Liver (tissue), 3 donors: ENCODE measurements around the gene CTU2.

Source experiments
- CTCF ChIP-seq: fragments of 150-350 bp; IDR thresholded peaks from 2 replicates; pipeline ENCODE4 v1.5.1; 2017; ENCODE audit warnings: improper control_type of control experiment, low read depth, low read length; ENCODE audit not compliant: missing input control
- MAX ChIP-seq: IDR thresholded peaks from 2 replicates; pipeline ENCODE4 v1.6.1; 2016; ENCODE audit warnings: antibody characterized with exemption
- RAD21 ChIP-seq, 2 donors: IDR thresholded peaks; 2 replicates each; pipeline ENCODE4 v1.6.1; 2016; ENCODE audit warnings: antibody characterized with exemption in 2 of 2, mild to moderate bottlenecking in 2 of 2
- REST ChIP-seq: IDR thresholded peaks from 2 replicates; pipeline ENCODE4 v1.6.1; 2016; ENCODE audit warnings: antibody characterized with exemption, mild to moderate bottlenecking
- ZBTB33 ChIP-seq: IDR thresholded peaks from 2 replicates; pipeline ENCODE4 v1.6.1; 2016; ENCODE audit warnings: antibody characterized with exemption
- donor health status: healthy.
- donor health status: healthy.

GRCh38 chr16:88720396-88720970 is 14.2 kb downstream of the CTU2 start:
- no peak for TF ChIP-seq REST
- TF ChIP-seq CTCF = no peak
- TF ChIP-seq ZBTB33 = no peak
- no peak for TF ChIP-seq RAD21 (IDR thresholded peaks at IDR 0.05)
- no peak for TF ChIP-seq MAX
